HFF-Myc (cell line): Measurements from ENCODE around the gene BABAM2.
"Not testable (repeated sequence)": the region's sequence is repeated elsewhere in the genome, so short reads cannot be mapped to it uniquely, and the experiment has no call there.

Experiments
- DNase-seq: peaks from one replicate; pipeline ENCODE4 v3.0.0-alpha.2; 2011; ENCODE audit warnings: low read depth; ENCODE audit errors: extremely low read depth
- H3K4me3 ChIP-seq: replicated peaks from 2 replicates; pipeline ENCODE4 v1.5.1; 2011; ENCODE audit warnings: low read depth, mild to moderate bottlenecking, control low read depth, low read length
- CTCF ChIP-seq: IDR thresholded peaks from 2 replicates; pipeline ENCODE4 v1.5.1; 2012; ENCODE audit warnings: mild to moderate bottlenecking, low read depth, low read length, control low read depth; ENCODE audit errors: missing control alignments

The BABAM2 gene

GRCh38 chr2:27967076-27967475, 76.5 kb downstream of the BABAM2 start:
- no peak for DNase-seq
- no peak overlapping the region for H3K4me3 ChIP-seq
- no peak for TF ChIP-seq CTCF

DNA sequence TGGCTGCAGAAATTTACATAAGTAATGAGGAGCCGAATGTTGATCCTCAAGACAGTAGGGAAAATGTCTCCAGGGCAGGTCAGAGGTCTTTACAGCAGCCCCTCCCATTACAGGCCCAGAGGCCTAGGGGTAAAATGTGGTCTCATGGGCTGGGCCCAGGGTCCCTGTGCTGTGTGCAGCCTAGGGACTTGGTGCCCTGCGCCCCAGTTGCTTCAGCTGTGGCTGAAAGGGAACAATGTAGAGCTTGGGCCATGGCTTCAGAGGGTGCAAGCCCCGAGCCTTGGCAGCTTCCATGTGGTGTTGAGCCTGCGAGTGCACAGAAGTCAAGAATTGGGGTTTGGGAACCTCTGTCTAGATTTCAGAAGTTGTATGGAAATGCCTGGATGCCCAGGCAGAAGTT, 77.5 kb downstream of the BABAM2 start:
- H3K4me3 ChIP-seq: not testable (repeated sequence)

DNA sequence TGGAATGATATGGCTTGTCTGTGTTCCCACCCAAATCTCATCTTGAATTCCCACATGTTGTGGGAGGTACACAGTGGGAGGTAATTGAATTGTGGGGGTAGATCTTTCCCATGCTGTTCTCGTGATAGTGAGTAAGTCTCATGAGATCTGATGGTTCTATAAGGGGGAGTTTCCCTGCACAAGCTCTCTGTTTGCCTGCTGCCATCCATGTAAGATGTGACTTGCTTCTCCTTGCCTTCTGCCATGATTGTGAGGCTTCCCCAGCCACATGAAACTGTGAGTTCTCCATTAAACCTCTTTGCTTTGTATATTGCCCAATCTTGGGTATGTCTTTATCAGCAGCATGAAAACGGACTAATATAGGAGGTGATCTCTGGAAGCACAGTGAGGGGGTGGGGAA, 78.4 kb downstream of the BABAM2 start:
- DNase-seq: not testable (repeated sequence)

More for the DNA sequence above, 77.5 kb downstream of the BABAM2 start:
- DNase-seq: not testable (repeated sequence)

GRCh38 chr2:27972311-27972710, 81.8 kb downstream of the BABAM2 start:
- DNase-seq: no peak
- no peak for TF ChIP-seq CTCF
- H3K4me3 ChIP-seq: no peak overlapping the region

More for the DNA sequence above, 78.4 kb downstream of the BABAM2 start:
- not testable (repeated sequence) for H3K4me3 ChIP-seq

DNA sequence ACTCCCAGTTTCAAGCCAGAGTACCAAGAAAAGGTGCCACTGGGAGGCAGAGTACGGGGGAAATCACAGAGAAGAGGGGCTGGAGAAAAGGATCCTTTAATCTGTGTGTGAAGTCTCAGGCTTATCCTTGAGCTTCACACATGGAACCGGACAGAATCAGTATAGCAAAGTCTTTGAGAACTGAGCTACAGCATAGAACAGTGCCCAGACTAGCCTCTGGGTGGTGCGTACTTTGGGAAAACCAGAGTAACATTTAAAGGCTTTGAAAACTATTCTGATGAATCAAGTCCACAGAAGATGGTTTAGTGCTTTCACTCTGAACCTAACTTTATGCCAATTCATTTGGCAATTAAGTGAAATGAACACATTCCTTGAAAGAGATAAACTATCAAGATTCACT, 83.1 kb downstream of the BABAM2 start:
- H3K4me3 ChIP-seq: no peak overlapping the region
- no peak for DNase-seq
- no peak for TF ChIP-seq CTCF

DNA sequence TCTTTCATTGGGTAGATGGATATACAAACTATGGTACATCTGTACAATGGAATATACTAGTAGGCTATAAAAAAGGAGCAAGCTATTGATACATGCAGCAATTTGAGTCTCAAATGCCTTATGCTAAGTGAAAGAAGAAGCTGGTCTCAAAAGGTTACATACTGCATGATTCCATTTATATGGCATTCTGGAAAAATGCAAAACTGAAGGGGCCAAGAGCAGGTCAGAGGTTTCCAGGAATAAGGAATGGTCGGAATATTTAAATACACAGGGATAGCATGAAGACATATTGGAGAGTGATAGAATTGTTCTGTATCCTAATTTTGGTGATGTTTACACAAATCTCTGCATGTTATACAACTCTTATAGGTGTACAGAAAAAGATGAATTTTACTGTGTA, 85.8 kb downstream of the BABAM2 start:
- TF ChIP-seq CTCF: no peak
- no peak for DNase-seq
- H3K4me3 ChIP-seq: no peak overlapping the region

- TF ChIP-seq CTCF: no peak
- DNase-seq: peak; percentile 79
- no peak overlapping the region for H3K4me3 ChIP-seq
Measured at GRCh38 chr2:27977731-27978312, 87.3 kb downstream of the BABAM2 start.

DNA sequence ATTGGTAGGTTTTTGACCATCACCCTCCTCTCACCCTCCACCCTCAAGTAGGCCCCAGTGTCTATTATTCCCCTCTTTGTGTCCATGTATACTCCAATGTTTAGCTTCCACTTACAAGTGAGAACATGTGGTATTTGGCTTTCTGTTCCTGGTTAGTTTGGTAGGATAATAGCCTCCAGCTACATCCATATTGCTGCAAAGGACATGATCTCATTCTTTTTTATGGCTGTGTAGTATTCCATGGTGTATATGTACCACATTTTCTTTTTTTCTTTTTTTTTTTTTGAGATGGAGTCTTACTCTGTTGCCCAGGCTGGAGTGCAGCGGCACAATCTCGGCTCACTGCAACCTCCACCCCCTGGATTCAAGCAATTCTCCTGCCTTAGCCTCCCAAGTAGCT, 88.2 kb downstream of the BABAM2 start:
- H3K4me3 ChIP-seq, DNase-seq: not testable (repeated sequence)
